NB4 (cell line): ENCODE data around the gene PDP2.

Source experiments
- CTCF ChIP-seq: IDR thresholded peaks from one replicate; pipeline ENCODE4 v1.5.1; 2012; ENCODE audit warnings: low read depth, low read length
- MYC ChIP-seq: IDR thresholded peaks from 2 replicates; pipeline ENCODE4 v1.6.1; 2011; ENCODE audit warnings: low read depth, low read length
- POLR2A ChIP-seq: IDR thresholded peaks from 2 replicates; pipeline ENCODE4 v1.6.1; 2011; ENCODE audit warnings: mild to moderate bottlenecking; ENCODE audit not compliant: insufficient read length; ENCODE audit errors: extremely low read depth

- TF ChIP-seq POLR2A (no peak), CTCF (no peak), MYC (no peak)
Observed at GRCh38 chr16:66885491-66885890, 5.2 kb downstream of the PDP2 start.
